HFFc6 (cell line): Measurements from ENCODE around the gene SPACA4. TPM values are rescaled to one million over a fixed set of nuclear protein-coding genes. Genes with fewer than 3 reads are reported as not detected.
A peak's percentile ranks its signal among the peaks of the same experiment; 100 is the strongest.

Experiments used
- DNase-seq: peaks from one replicate; pipeline ENCODE4 v3.0.0-alpha.2; 2018
- H3K27ac Mint-ChIP-seq: 2 replicates; pipeline ENCODE4 v1.8.0; 2020; ENCODE audit warnings: mild to moderate bottlenecking, mixed read lengths
- H3K27me3 Mint-ChIP-seq: 2 replicates; pipeline ENCODE4 v1.8.0; 2021; ENCODE audit warnings: mild to moderate bottlenecking, moderate library complexity, mixed read lengths; ENCODE audit not compliant: insufficient read depth
- H3K36me3 Mint-ChIP-seq: 2 replicates; pipeline ENCODE4 v1.8.0; 2021; ENCODE audit warnings: low read depth, mixed read lengths
- H3K4me1 Mint-ChIP-seq: 2 replicates; pipeline ENCODE4 v1.8.0; 2020; ENCODE audit warnings: low read depth, mixed read lengths
- H3K4me3 Mint-ChIP-seq: 2 replicates; pipeline ENCODE4 v1.8.0; 2020; ENCODE audit warnings: mild to moderate bottlenecking, moderate library complexity, mixed read lengths
- H3K9me3 Mint-ChIP-seq: 2 replicates; pipeline ENCODE4 v1.8.0; 2020; ENCODE audit warnings: mild to moderate bottlenecking, mixed read lengths
- CTCF ChIP-seq: fragments of 200-600 bp; sonication (generic); IDR thresholded peaks from 2 replicates; pipeline ENCODE4 v1.5.0; 2021; ENCODE audit warnings: antibody characterized with exemption, mild to moderate bottlenecking
- total RNA-seq, 6 experiments: library from RNA; stranded (reverse); fragmentation: NEBNext Ultra II Directional; extraction: Animal tissue kit (Norgen Biotek cat#: 25700); gene quantifications; 2 replicates in 1 of 6; 3 replicates in 5 of 6; pipeline ENCODE4 v1.2.3, GENCODE V29; 2021

SPACA4 gene
- total RNA-seq, 6 experiments from 2014 or later = not detected

- TF ChIP-seq CTCF = no peak
- H3K9me3 Mint-ChIP-seq = no peaks in the 10 kb centered on the region
- no peaks in the 10 kb centered on the region for H3K36me3 Mint-ChIP-seq
- H3K4me1 Mint-ChIP-seq = peaks cover 52% of the 10 kb centered on the region
- H3K27me3 Mint-ChIP-seq = peaks cover 11% of the 10 kb centered on the region; the same call in 1 of the 2 replicates
- peak overlapping the region; percentile 72 for H3K4me3 Mint-ChIP-seq
- DNase-seq = peak; percentile 87
- peak overlapping the region; percentile 86 for H3K27ac Mint-ChIP-seq
Measured at GRCh38 chr19:48634424-48635262, 28.1 kb downstream of the SPACA4 start.

- Mint-ChIP-seq H3K9me3 (no peaks in the 10 kb centered on the region), H3K27ac (peak overlapping the region; percentile 86), H3K4me1 (peaks cover 57% of the 10 kb centered on the region), H3K4me3 (peak overlapping the region; percentile 91), H3K36me3 (no peaks in the 10 kb centered on the region), H3K27me3 (peaks cover 14% of the 10 kb centered on the region; the same call in 1 of the 2 replicates)
- no peak for TF ChIP-seq CTCF
- DNase-seq = no peak
Measured at GRCh38 chr19:48635263-48635965, 28.9 kb downstream of the SPACA4 start.

- peaks cover 14% of the 10 kb centered on the region; the same call in 1 of the 2 replicates for H3K27me3 Mint-ChIP-seq
- no peaks in the 10 kb centered on the region for H3K9me3 Mint-ChIP-seq
- H3K36me3 Mint-ChIP-seq = no peaks in the 10 kb centered on the region
- H3K27ac Mint-ChIP-seq = peak overlapping the region; percentile 43; the same call in 1 of the 2 replicates
- TF ChIP-seq CTCF = no peak
- H3K4me1 Mint-ChIP-seq = peaks cover 57% of the 10 kb centered on the region
- DNase-seq = no peak
- peak overlapping the region; percentile 91 for H3K4me3 Mint-ChIP-seq
Measured at GRCh38 chr19:48635966-48636858, 29.7 kb downstream of the SPACA4 start.

- H3K27ac Mint-ChIP-seq = peak within 1 kb of the TSS; percentile 98
- TF ChIP-seq CTCF = peak; percentile 43
- H3K36me3 Mint-ChIP-seq = no peaks in the 10 kb centered on the region
- no peak for DNase-seq
- peaks cover 19% of the 10 kb centered on the region for H3K27me3 Mint-ChIP-seq
- no peaks in the 10 kb centered on the region for H3K9me3 Mint-ChIP-seq
- H3K4me1 Mint-ChIP-seq = peaks cover 57% of the 10 kb centered on the region
- H3K4me3 Mint-ChIP-seq = peak within 1 kb of the TSS; percentile 91
Measured at GRCh38 chr19:48636859-48637448, 30.4 kb downstream of the SPACA4 start, which contains the start of gene DBP. Gene DBP, minus strand, starts transcription at chr19:48637379. Its CDS starts 385 bp downstream, at chr19:48636994.
